GM21529 (cell line): ENCODE data around the gene CARMIL3.

Source experiments
- ATAC-seq: cut with Tn5 transposase; IDR thresholded peaks from one replicate; pipeline ENCODE4 v1.9.1; 2021; ENCODE audit not compliant: unreplicated experiment

CARMIL3 gene

DNA sequence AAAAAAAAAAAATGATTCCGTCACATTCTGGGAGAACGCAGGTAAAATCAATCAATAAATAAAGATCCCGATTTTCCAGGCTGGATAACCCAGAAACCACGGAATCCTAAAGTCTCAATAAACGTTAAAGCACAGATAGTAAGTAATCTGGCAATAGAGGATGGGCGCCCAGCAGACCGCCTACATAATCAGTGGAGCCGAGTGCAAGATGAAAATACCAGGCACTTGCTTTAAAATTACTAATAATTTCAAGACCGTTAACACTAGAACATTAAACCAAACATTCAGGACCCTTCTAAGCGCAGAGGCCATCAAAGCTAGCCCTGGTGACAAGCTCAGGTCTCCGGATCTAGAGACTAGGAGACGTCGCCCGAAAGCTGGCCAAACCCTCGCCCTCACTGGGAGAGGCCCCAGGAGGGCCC lies 61.6 kb downstream of the CARMIL3 start:
- no peak for ATAC-seq

DNA sequence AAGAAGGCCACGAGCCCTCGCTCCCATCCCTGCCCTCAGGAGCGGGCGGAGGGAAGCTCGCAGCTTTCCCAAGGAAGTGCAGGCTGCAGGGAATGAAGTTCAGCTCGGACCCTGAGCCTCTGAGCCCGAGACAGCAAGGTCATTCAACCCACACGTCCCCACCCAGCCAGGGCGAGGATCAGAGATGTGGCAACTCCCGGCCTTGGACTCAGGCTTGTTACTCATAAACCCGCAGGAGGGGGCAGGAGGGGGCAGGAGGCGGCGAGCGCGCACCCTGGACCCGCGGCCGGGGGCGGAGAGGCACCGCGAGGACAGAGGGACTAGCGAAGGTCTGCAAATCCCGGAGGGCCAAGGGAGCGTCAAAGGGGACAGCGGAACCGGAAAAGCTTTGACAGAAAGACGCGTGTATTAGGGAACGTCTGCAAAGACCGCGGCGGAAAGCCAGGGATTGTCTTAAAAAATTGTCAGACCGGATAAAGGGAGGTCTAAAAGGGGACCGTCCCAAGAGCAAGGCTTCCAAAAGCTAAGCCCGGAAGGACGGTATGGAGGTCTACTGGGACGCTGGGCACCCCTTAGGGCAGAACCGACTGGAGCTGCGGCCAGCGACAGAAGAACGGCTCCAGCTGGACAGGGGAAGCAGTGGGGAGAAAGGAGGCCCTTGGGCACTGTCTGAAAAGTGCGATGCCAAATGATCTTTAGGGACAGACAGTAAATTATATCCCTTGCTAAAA lies 62.2 kb downstream of the CARMIL3 start:
- ATAC-seq = peak; percentile 35

DNA sequence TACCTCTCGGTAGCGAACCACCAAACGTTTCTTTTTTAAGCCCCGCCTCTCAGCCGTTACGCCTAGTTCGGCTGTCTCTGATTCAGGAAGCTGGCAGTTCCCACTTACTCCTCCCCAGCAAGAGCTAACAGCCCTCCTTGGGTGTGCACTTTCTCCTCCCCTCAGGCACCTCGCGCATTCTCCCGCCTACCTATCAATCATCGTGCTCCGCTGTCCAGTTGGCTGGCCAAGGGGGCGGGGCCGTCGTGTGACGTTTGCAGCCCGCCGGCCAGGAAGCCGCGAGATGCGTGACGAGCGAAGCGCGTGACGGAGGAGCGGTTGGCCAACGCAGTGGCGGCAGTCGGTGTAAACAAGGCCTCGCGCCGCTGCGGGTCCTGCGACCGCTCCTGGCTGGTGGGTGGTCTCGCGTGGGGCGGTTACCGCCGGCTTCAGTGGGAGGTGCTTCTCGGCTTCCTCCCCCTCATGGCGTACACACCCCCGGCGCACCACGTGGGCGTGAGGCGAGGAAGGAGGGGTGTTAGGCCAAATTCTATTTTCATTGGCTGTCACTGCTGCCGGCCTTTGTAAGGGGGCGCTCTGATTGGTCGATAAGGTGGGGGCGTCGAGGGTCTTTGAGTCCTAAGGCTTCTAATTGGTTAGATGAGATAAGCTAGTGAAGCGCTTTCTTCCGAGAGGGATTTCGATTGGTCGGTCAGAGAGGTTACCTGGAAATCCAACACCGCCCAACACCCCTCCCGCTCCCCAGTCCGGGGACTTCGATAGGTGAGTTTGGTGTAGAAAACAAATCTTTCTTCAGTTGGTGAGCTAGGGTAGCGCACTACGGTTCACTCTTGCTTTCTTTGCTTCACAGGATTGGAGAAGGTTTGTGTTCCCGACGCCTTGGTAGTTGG lies 63.0 kb downstream of the CARMIL3 start, which contains the start of the genes DCAF11 and NRL:
Gene DCAF11, plus strand, starts transcription at position 246 of the 890 bp plus-strand sequence. CDS start 818 bp downstream, outside the sequence.
Gene NRL, minus strand, starts transcription at position 418 of the 890 bp plus-strand sequence. CDS start 32,101 bp downstream, outside the sequence.
- ATAC-seq = peak; percentile 81

DNA sequence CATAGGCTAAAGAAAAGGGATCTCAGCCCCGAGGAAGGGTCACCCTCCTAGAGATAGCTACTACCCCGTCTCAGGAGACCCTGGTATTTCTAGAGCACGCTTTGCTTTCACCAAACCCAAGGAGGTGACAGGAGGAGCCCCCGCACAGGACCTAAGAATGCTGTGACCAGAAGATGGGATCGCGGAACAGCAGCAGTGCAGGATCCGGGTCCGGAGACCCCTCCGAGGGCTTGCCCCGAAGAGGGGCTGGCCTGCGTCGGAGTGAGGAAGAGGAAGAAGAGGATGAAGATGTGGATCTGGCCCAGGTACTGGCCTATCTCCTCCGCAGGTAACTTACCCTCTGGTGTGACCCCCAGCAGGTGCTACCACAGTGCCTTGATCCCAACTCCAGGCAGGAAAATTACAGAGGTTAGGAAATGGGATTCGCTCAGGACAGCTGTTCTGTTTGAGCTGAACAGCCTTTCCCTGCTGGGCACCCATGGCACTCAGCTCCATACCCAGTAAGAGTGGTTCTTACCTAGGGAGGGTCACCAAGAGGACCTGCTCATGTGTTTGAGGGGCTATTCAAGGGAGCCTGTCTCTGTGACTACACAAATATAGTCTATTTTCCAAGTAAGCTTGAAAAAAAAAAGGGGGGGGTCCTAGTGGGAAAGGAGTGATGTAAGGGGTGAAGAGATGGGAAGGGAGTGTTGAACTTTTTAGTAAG lies 63.8 kb downstream of the CARMIL3 start:
- no peak for ATAC-seq

DNA sequence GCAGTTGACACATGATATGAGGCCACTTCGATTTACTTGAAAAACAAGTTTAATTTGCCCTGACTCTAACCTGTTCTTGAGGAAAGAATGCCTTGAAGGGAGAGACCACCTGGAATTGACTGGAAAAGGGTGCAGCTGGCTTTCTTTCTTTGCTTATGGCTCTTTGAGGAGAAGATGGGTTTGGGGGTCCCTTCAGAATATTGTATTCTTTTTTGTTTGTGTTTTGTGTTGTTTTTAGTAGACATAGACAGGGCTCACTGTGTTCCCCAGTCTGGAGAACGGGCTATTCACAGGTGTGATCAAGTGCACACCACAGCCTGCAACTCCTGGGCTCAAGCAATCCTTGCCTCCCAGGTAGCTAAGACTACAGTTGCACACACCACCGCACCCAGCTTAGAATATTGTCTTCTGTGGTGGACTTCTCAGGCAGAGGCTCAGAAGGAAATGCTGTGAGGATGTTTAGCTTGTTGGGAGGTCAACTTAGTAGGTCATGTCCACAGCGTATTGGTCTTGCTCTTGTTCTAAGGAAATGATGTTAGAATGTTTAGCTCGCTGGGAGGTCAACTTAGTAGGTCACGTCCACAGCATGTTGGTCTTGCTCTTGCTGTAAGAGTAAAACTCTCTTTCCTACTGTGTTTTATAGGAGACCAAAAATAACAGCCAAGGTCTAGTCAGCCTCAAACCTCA lies 64.5 kb downstream of the CARMIL3 start:
- no peak for ATAC-seq

DNA sequence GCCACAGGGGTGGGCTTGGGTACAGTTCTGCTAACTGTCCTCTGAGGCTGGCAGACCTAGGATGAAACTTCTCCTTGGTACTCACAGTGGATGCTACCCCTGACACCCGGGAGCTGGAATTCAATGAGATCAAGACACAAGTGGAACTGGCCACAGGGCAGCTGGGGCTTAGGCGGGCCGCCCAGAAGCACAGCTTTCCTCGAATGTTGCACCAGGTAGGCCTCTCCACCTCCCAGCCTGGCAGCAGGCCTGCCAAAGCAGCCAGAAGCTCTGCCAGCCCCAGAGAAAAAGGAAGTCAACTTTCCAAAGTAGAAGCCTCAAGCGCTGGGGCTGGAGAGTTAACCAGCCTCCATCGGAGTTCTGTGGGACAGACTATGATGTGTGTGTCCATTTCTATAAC lies 65.4 kb downstream of the CARMIL3 start:
- no peak for ATAC-seq
